ENCODE results near the gene DNM2.
"Not testable (repeated sequence)": the region's sequence is repeated elsewhere in the genome, so short reads cannot be mapped to it uniquely, and the experiment has no call there.

Gene DNM2

DNA sequence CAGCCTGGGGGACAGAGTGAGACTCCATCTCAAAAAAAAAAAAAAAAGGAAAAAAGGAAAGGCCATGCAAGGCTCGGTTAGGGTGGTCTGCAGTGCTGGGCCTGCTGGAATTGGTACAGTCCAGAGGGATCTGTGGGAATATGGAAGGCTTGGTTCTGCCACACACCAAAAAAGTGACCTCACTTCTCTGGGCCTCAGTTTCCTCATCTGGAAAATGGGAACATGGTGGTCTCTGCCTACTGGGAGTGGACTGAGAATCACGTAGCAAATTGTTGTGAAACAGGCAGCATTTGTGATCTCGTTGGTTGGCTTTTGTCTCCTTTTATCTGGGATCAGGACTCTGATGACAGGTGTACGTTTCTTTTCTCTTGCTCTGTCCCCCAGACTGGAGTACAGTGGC lies 7.5 kb downstream of the DNM2 start:
- DNase-seq (ENCODE audit: low read depth): no peak

DNA sequence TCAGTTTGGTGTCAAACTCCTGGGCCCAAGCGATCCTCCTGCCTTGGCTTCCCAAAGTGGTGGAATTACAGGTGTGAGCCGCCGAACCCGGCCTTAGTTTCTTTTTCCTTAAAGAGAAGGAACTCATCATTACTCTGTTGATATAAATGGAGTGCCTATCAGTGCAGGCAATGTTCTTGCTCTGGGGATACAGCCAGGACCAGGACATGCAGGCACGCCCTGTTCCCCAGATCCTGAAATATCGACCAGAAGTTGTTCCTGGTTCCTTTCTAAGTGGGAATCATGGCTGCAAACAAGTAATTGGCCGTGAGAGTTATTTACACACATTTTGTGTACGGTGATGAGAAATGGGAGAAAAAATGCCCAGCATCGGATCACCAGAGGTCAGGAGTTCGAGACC lies 8.4 kb downstream of the DNM2 start:
- DNase-seq (ENCODE audit: low read depth): no peak

DNA sequence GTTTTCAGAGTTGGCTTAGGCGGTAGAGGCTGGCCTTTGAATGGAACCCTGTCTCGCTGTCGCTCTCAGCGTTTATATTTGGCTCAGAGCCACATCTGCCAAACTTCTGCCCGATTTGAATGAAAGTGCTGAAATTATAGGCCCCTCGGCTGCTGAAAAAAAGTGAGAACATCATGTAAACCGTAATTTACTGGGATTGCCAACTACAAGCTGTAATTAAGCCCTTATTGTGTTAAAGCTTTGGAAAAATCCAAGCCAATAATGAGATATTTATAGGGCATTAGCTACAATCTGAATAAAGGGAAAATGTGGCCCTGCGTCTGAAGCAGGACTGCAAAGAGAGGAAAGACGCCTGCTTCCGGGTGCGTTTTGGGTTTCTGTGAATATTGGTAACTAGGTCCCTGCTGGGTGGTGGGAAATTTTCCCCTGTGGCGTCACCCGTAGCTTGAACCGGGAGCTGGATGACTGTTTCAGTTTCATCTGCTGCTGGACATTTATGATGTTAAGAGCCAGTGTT lies 9.9 kb downstream of the DNM2 start:
- no peak for DNase-seq (ENCODE audit: low read depth)

DNA sequence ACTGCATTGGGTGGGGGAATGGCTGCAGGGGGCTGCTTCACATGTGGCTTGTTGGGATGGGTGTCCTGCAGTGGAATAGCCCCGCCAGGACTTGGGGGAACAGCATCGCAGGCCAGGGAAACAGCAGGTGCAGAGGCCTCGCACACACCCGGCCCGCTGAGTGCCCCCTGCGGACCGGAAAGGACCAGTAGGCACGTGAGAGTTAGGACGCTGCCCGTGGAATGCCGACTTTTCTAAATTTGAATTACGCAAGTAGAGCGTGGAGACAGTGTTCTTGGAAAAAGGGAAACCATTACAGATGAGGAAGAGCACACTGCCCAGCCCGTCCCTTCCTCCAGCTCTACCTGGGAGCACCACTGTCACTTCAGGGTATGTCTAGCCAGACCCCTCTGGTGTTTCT lies 11.5 kb downstream of the DNM2 start:
- DNase-seq (ENCODE audit: low read depth): no peak

DNA sequence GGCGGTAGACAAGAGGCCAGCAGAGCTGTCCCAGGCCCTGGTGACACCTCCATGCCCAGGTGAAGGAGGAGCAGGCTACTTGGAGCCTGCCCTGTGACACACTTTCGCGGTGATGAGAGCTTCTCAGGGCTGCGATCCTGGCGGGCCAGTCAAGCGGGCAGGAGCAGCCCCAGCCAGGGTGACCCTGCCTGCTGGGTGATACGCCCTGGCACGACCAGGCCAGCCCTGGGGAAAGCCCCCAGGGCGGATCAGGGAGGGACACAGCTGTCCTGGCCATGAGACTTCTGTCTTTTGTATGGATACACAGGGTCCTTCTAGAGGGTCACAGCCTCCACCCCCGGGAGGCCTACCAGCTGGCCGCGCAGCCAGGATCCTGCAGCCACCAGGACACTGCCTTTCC lies 13.1 kb downstream of the DNM2 start:
- DNase-seq (ENCODE audit: low read depth): no peak

DNA sequence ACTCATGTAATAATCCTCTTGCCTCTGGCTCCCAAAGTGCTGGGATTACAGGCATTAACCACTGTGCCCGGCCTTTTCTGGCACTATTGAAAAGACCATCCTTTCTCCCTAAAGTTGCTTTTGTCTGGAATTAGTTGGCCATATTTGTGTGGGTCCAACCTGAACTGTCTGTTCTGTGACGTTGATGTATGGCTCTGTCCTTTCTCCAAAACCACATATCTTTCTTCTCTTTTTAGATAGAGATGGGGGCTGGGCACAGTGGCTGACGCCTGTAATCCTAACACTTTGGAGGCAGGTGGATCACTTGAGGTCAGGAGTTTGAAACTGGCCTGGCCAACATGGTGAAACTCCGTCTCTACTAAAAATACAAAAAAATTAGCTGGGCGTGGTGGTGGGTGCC lies 17.9 kb downstream of the DNM2 start:
- no peak for DNase-seq (ENCODE audit: low read depth)

DNA sequence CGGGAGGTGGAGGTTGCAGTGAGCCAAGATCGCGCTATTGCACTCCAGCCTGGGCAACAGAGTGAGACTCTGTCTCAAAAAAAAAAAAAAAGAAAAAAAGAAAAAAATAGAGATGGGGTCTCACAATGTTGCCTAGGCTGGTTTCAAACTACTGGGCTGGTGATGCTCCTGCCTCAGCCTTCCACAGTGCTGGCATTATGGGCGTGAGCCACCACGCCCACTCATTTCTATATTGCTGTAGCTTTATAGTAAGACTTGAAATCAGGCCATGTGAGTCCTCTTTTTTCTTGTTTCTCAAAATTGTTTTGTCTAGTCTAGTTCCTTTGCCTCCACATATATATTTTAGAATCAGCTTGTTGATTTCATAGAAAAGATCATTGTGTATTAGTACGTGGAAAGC lies 18.3 kb downstream of the DNM2 start:
- DNase-seq (ENCODE audit: low read depth): no peak

DNA sequence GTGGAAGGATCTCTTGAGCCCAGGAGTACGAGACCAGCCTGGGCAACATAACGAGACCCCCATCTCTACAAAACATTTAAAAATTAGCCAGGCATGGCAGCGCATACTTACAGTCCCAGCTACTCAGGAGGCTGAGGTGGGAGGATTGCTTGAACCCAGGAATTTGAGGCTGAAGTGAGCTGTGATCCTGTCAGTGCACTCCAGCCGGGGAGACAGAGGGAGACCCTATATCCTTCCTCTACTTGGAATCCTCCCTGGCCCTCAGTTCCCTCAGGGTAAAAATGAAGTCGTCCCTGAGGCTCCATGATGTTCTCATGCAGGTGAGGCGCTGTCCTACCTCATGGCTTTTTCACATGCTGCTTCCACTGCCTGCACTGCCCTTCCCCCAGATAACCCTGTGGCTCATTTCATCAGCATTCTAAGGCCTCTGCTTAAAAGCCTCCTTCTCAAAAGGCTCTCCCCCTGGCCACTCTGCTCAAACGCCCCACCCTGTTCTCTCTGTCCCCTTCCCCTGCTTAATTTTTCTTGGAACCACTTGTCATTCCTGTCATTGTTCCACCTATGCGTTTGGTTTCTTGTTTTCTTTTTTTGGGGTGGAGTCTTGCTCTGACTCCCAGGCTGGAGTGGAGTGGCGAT lies 19.2 kb downstream of the DNM2 start:
- no peak for DNase-seq (ENCODE audit: low read depth)

DNA sequence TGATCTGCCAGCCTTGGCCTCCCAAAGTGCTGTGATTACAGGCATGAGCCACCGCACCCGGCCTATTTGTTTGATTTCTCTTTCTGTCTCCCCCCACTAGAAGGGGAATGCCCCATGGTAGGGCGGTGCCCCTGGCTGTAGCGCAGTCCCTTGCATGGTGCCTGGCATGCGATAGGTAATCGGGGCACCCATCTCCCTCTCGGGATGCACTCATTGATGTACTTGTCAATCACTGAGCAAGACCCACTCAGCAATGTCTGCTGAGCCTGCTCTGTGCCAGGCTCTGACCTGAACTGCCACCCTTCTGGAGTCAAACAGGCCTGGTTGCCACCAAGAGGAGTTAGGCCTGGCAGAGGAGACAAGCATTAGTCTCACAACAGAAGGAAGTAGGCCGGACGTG lies 19.8 kb downstream of the DNM2 start:
- no peak for DNase-seq (ENCODE audit: low read depth)

DNA sequence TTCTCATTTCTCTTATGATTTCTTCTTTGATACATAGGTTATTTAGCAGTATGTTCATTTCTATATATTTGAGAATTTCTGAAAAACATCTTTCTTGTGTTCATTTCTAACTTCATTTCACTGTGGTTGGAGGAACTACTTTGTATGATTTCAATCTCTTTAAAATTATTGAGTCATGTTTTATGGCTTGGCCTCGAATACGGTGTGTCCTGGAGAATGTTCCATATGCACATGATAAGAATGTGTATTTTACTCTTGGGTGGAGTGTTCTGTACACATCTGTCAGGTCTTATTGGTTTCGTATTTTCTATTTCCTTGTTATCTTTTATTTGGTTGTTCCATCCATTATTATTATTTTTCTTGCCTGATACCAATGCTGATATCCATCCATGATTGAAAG lies 22.9 kb downstream of the DNM2 start:
- no peak for DNase-seq (ENCODE audit: low read depth)

DNA sequence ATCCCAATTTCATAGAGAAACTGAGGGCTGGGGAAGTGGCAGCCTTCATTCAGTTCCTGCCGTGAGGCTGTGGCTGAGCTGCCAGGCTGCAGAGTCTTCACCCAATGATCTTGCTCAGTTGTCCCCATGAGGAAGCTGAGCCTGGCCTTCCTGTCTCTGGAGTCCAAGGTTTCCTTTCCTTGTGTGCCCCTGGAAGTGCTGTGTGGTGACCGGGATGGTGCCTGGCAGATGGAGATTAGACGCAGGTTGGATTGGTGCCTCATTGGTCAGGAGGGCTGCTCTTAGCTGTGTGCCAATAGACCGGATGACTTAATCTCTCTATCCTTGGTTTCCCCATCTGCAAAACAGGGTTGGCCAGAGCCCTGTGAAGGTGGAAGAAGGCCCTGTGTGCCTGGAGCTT lies 24.6 kb downstream of the DNM2 start:
- DNase-seq (ENCODE audit: low read depth): no peak

DNA sequence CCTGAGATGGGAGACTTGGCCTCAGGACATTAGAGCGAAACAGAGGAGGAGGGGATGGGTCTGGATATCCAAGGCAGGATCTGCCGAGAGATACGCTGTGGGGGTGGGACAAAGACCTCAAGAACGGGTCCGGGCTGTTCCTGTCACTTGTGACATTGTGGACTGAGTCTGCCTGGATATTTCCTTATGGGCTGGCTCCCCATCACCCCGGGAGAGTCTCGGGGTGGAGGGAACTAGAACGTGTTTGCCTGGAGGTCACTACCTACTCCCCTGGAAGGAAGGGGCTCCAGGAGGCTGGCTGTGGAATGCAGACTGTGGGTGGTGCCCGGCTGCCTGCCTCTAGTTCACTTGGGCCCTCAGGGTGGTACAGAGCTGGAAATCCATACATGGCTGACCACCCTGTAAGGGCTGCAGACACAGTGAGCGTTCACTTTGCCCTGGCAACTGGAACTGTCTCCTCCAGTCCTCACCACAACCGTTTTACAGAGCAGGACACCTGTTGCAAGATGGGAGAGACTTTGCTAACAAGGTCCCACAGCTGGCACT lies 26.4 kb downstream of the DNM2 start:
- no peak for DNase-seq (ENCODE audit: low read depth)

DNA sequence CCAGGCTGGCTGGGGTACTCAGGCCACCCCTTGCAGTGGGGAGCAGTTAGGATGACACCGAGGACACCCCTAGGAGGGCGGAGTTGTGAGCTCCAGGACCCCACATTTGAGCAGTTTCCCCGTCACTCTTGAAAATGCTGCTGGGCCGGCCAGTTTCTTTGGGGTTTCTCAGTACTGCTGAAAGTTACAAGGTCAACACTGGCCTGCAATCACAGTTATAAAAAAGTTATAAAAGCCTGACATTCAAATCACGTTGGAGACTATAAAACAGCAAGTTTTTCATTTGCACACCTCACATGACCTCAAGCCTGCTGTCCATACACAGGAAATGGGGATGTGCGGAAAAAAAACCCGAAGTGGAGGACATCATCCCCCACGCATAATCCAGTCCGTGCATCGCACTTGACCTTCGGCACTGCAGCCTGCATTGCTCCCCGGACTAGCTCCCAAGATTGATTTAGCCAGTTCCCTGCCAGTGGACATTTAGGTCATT lies 27.0 kb downstream of the DNM2 start:
- DNase-seq (ENCODE audit: low read depth): no peak

DNA sequence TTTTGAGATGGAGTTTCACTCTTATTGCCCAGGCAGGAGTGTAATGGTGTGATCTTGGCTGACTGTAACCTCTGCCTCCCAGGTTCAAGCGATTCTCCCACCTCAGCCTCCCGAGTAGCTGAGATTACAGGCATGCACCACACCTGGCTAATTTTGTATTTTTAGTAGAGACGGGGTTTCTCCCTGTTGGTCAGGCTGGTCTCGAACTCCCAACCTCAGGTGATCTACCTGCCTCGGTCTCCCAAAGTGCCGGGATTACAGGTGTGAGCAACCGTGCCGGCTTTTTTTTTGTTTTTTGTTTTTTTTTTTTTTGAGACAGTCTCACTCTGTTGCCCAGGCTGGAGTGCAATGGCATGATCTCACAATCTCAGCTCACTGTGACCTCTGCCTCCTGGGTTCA lies 28.6 kb downstream of the DNM2 start:
- not testable (repeated sequence) for DNase-seq (ENCODE audit: low read depth)

DNA sequence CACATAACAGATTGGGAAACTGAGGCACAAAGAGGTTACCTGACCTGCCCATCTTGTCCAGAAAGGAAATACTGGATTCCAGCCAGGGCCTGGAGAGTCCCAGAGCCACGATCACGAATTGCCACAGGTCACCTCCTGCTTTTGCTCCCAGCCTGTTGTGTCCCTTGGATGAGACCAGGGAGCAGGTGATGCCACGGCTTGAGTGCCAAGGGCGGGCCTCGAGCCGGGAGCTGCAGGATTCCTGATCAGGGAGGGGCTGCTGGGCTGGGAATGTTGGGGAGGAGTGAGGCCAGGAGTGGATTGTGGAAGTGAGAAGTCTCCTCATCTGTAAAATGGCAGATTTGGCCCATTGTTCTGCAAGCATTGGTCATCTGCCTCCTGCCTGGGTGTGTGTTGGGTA lies 29.4 kb downstream of the DNM2 start:
- no peak for DNase-seq (ENCODE audit: low read depth)

DNA sequence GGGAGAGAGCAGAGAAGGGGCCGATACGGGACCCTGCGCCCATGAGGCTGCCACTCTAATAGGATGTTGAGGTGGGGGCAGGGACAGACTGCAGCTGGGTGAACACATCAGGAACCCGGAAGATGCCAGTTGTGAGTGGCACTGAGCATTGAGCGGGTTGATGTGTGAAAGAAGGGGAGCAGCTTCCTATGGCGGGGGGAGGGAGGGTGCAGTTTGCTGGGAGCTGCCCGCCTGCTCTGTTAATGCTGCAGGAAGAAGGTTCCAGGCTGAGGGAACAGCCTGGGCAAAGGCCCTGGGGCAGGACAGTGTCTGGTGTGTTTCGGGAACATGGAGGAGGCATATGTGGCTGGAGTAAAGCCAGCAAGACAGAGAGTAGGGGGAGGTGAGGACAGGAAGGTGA lies 29.8 kb downstream of the DNM2 start:
- DNase-seq (ENCODE audit: low read depth): no peak

DNA sequence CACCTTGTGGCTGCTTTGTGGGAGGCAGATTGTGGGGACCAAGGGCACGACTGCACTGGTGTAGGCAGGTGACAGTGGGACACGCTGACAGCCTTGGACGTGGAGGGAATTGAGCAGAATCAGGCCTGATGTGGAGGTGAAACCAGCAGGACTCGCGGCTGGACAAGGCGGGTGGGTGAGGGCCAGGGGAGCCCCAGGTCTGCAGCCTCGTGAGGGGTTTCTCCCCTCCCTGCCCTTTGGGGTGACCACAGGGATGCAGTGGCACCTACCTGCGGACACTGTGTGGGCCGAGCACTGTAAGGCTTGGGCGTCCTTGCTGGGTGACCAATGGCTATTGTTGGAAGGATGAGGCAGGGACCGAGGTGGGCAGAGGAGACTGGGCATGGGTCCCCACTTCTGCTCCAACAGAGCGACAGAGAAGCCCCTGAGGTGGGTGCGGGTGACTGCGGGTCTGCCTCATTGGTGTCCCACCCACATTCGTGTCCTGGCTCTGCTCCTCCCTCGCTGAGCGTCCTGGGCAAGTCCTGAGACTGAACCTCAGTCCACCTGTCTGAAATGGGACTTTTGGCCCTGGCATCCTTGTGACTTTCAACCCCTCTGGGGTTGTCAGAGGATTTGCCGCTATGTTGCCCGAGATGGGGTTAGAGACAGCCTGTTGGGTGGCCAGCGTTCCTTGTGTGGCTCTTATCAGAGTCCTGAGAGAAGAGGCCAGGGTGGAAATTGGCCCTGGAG lies 30.5 kb downstream of the DNM2 start:
- DNase-seq (ENCODE audit: low read depth): no peak

DNA sequence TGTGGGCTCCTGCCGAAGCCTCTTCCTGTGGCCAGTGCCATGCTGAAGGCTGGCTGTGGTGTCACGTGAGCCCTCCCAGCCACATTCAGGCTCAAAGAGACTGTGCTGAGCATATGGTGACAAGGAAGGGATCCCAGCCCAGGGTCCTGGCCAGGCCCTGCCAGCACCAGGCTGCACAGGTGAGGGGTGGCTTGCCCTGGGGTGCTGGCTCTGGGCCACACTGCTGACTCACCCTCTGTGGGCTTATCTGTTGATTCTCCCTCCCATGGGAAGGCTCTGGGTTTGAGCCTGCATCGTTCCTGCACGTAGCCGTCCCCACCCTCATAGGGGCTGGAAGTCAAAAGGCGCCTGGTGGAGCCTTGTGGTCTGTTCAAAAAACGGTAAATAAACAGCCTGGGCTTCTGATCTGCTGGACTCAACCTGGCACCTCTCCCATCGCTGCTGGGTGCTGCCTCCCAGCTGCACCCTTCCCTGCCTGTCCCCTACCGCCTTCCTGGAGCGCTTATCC lies 31.1 kb downstream of the DNM2 start:
- no peak for DNase-seq (ENCODE audit: low read depth)

DNA sequence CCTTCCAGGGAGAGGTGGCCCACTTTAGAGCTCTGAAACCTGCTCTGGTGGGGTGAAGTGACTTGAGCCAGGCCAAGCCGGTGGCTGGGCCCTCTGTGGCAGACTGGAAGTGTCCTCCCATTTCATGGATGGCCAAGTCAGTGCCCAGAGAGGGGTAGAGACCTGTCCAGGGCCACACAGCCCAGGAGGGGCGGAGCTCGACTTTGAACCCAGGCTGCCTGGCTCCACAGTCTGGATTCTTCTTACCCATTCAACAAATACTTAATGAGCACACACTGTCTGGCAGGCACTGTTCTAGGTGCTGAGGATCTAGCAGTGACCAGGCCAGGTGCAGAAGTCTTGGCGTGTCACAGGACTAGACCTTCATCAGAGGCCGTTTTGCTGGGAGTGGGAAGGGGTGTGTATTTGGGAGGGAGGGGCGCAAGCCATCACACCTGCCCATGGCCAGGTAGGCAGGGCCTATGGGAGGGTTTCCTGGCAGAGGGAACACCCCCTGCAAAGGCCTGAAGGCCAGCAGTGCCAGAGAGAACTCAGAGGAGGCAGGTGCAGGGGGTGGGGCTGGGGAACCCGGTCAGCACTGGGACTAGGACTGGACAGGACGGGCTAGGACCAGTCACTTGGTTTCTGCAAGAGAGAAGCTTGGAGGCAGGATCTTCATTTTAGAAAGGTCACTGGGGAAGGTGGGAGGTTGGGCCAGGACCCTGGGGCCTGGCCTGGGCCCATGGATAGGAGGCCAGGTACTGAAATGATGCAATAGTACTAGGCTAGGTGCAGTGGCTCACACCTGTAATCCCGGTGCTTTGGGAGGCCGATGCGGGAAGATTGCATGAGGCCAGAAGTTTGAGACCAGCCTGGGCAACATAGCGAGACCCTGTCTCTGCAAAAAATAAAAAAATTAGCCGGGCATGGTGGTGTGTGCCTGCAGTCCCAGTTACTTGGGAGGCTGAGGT lies 31.8 kb downstream of the DNM2 start:
- no peak for DNase-seq (ENCODE audit: low read depth)

DNA sequence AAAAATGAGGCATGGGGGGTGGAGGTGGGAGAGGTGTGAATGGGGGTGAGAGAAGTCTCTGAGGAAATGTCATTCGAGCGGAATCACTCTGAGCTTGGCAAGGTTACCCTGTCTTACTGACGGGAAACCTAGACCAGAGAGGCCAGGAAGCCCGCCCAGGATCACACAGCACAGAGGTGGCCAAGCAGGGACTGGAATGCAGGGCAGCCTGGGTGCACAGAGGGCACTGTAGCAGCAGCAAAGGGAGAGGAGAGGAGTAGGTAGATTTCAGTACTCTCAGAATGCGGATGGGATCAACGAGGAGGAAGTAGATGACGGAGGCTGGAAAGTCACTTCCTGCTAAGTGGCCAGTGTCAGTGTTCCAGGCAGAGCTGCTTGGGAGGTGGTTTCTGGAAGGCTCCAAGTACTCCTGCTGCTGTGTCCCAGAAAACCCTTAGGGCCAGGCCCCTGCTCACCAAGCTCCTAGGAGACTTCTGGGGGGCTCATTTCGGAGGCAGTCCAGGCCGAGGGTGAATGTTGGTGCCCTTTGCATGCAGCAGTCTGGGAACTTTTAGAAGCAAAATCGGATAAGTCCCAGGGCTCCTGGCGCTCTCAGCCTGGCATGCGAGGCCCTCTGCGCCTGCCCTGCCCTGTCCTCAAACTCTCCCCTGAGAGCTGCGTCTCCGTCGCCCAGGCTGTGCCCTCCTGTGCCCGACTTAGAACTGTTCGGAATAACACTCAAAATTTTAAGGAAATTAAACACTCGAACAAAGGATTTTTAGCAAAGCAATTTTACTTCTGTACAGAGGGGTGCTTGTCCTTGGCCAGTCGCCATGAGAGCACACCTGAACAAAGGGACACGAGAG lies 33.5 kb downstream of the DNM2 start:
- DNase-seq (ENCODE audit: low read depth): no peak

DNA sequence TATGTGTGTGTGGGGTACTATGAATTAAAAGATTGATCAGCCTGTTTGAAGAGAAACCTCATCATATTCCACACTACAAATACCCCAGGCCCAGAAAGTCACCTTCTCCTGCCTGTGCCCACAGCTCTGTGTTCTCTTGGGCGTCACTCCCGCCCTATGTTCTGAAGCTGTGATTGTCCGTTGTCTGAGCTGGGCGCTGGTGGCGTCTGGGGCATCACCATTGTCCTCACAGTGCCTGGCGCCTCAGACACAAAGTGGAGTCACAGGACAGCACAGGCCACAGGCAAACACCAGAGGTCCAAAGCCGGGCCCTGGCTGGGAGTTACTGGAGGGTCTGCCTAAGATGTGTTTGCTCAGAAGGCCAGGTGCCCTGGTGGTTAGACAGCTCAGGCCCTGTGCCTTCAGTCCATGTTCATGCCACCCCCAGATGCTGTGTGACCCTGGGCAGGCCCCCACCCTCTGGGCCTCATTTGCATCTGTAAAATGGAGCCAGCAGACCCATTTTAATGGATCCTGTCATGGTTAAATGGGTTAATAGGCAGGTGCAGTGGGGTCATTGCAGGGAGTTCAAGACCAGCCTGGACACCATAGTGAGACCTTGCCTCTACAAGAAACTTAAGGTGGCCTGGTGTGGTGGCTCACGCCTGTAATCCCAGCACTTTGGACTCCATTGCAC lies 34.5 kb downstream of the DNM2 start:
- no peak for DNase-seq (ENCODE audit: low read depth)

Measured in GM04503 (cell line).